Testis (tissue), 2 donors: ENCODE results near the gene LRFN4.

Experiments used
- CTCF ChIP-seq, 3 experiments: fragments of 450-650 bp in 2 of 3; fragments of 200-600 bp in 1 of 3; sonication (generic) in 1 of 3; IDR thresholded peaks; one replicate each; pipeline ENCODE4 v1.5.1; 2016 to 2019; ENCODE audit warnings: antibody characterized with exemption in 3 of 3, mild to moderate bottlenecking in 2 of 3, moderate library complexity in 1 of 3
- POLR2A ChIP-seq: fragments of 450-650 bp; IDR thresholded peaks from one replicate; pipeline ENCODE4 v1.6.1; 2017; ENCODE audit warnings: antibody characterized with exemption, mild to moderate bottlenecking, moderate library complexity

GRCh38 chr11:66871521-66871901 lies 14.6 kb downstream of the LRFN4 start:
- TF ChIP-seq CTCF (IDR thresholded peaks at IDR 0.05) (no peak), POLR2A (no peak)
